ENCODE data around the gene TRIM74.
"Not testable (repeated sequence)": the region's sequence is repeated elsewhere in the genome, so short reads cannot be mapped to it uniquely, and the experiment has no call there.

DNA sequence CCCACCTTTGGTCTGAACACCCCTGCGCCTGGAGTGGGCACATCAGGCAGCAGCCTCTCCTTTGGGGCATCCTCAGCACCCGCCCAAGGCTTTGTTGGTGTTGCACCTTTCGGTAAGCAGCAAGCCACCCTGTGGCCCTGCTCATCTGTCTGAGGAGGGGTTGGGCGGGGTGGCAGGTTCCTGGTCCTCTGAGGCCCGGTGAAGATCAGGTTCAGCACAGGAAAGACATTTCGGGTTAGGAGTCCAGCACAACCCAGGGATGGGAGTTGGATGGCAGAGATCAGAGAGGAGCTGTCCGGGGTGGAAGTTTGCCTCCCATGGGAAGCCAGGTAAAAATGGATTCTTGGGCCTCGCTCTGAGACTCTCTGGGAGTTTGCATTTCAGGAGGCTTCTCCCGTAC lies 23.7 kb downstream of the TRIM74 start:
- TF ChIP-seq, protein P1, sequence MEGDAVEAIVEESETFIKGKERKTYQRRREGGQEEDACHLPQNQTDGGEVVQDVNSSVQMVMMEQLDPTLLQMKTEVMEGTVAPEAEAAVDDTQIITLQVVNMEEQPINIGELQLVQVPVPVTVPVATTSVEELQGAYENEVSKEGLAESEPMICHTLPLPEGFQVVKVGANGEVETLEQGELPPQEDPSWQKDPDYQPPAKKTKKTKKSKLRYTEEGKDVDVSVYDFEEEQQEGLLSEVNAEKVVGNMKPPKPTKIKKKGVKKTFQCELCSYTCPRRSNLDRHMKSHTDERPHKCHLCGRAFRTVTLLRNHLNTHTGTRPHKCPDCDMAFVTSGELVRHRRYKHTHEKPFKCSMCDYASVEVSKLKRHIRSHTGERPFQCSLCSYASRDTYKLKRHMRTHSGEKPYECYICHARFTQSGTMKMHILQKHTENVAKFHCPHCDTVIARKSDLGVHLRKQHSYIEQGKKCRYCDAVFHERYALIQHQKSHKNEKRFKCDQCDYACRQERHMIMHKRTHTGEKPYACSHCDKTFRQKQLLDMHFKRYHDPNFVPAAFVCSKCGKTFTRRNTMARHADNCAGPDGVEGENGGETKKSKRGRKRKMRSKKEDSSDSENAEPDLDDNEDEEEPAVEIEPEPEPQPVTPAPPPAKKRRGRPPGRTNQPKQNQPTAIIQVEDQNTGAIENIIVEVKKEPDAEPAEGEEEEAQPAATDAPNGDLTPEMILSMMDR (IDR thresholded peaks at IDR 0.05), result not testable (repeated sequence)
- TF ChIP-seq POLR2A, POLR2AphosphoS5 (IDR thresholded peaks at IDR 0.05): not testable (repeated sequence)
